GM18511 (cell line): ENCODE data around the gene FRS3.

ENCODE experiments used
- ATAC-seq: cut with Tn5 transposase; IDR thresholded peaks from one replicate; pipeline ENCODE4 v1.9.1; 2021; ENCODE audit warnings: mild to moderate bottlenecking, moderate library complexity; ENCODE audit not compliant: unreplicated experiment

Gene FRS3

DNA sequence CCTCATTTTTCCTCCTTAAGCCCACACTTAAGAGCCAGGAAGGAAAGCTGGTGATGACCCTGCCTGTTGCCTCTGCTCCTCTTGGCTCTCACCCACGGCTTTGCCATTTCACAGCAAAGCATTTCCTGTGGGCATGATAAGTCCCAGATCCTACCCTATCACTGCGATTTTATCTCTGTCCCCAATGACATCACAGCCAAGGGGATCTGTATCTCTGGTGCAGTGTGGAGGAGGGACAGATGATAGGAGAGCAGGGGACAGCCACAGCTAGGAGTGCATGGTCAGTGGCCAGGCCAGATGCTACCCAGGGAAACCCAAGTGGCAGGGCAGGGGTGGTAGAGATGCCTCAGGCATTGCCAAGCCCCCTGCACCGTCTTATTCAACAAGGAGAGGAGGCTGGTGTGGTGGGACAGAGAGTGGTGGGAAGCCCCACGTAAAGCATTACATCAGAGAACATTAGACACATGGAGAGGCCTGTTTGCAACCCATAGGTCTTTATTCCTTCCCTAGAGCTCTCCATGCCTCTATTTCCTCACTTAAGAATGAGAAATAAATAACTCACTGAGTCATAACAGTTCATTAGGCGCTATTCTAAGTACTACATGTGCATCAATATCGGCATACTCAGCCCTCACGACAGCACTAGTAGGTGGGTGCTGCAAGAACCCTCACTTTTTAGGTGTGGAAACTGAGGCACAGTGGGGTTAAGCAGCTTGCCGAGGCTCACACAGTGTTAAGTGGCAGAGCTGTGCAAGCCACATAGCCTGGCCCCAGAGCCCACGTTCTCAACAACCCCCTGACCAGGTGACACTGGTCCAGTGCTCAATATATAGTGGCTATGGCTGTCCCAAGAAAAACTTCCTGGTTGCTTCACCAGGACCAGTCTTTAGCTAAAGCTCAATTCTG is 48.9 kb downstream of the FRS3 start:
- no peak for ATAC-seq

- ATAC-seq, result no peak
Measured at GRCh38 chr6:41729624-41730023, 50.1 kb downstream of the FRS3 start.

GRCh38 chr6:41728954-41729353 is 50.7 kb downstream of the FRS3 start:
- no peak for ATAC-seq

GRCh38 chr6:41728073-41728936 is 51.4 kb downstream of the FRS3 start:
- no peak for ATAC-seq

- no peak for ATAC-seq
Measured at GRCh38 chr6:41727705-41728072, 52.0 kb downstream of the FRS3 start.

- ATAC-seq, result no peak
Measured at GRCh38 chr6:41726876-41727275, 52.8 kb downstream of the FRS3 start.

DNA sequence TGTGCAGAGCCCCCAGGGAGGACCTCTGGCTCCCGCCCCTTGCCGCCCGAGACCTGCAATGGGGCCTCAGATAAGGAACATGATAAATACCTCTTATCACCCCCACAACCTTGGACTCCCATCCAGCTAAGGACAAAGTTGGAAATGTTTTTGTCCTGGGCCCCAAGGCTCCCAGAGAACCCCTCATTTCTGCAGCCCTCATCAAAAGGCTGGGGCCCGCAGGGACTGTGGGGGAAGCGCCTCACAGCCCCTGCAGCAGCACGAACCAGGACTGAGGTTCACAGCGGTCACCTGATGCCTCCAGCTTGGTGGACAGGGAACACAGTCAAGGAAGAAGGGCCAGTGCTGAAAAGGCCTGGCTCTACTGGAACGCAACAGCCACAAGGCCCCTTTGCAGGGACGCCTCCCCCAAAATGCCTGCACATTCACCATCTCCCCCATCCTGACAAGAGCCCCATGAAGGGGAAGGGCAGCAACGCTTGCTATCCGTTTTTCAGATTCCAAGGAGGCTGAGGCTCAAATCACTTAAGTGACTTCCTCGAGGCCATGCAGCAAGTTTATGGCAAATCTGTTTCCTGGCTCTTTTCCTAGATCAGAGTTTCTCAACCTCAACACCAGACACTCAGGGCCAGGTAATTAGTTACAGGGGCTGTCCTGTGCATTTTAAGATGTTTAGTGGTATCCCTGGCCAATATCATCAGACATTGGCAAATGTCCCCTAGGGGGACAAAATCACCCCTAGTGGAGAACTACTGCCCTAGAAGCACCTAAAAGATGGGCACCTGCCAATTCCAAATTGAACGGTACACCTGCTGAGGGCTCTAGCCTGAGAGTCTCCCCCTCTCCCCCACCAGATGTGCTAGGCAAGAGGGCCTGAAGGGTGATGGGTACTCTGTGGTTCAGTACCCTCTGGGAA is 54.9 kb downstream of the FRS3 start:
- ATAC-seq, result no peak

DNA sequence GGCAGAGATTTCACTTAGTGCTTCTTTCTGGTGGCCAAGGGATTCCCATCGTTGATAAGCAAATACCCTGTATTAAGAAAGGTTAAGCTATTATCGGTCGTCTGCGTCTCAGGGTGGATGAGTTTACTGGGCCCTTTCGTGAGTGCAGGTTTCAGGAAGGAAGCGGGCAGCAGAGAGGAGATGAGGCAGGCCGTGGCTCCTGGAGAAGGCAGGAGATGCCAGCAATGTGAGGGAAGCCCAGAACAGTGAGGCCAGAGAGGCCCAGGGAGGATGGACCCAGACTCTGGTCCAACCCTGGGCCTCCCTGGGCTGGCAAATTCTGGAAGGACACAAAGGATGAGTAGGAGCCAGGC is 55.5 kb downstream of the FRS3 start:
- ATAC-seq, result no peak

DNA sequence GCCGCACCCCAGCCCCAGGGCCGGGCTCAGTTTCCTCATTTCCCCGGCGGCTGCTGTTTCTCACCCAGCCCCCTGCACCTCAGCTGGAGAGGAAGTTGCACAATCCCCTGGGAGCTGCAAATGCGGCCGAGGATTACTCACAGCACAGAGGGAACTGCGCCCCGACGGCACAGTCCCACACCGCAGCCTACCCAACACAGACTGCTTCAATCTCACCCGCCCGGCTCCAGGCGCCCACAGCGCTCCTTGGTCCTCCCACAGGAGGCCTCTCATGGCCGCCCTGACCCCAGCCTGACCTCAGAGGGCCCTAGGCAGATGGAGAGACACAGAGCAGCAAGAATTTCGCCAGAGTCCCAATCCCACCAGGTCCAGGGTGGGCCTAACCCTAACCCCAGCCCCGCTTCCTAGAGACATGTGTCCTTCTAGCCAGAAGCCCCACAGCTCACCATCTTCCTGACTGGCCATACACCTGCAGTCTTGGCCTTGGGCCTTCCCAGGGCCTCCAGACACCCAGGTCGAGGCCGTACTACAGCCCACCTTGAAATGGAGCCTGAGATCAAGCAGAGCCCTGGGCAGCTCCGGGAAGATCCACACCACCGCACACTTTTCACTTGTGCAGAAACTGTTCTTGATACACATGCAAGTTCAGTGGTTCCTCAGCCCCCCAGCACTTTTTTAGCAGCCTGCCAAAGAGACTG is 56.0 kb downstream of the FRS3 start:
- ATAC-seq, result peak; percentile 72

DNA sequence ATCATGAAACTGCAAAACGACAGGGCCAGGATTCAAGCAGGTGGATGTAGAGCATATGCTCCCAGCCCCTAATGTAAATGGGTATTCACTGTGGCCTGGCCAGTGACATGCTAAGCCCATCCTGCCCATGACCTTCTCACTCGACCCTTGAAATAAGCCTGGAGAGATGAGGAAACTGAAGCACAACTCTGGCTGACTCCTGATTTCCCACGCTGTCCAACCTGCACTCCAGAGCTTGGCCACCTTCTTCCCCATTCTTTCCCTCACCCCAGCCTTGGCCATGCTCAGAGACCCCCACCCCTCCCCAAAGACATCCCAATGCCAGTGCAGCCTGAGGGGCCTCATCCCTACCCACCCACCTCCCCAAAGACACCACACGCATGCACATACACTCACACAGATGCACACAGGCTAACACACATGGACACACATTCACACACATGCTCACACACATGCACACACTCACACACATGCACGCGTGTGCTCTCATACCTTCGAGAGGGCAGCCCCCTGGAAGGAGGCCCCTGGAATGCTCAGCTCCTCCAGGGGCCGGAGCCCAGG is 56.7 kb downstream of the FRS3 start:
- ATAC-seq, result peak; percentile 16

DNA sequence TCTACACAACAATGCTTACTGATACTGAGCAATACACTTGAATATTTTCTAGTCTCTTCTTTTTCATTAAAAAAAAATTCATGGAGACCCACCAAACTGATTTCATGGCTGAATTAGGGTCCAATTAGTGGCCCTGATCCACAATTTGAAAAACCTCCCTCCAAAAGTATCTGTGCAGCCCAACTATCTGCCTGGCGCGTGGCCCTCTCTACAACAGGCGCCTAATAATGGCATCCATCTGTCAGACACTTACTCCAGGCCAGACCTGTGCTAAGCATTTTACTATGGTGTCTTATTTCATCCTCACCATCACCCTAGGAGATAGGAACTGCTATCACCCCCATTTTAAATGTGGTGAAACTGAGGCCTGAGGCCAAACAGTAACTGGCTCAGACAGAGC is 58.3 kb downstream of the FRS3 start:
- ATAC-seq, result no peak

DNA sequence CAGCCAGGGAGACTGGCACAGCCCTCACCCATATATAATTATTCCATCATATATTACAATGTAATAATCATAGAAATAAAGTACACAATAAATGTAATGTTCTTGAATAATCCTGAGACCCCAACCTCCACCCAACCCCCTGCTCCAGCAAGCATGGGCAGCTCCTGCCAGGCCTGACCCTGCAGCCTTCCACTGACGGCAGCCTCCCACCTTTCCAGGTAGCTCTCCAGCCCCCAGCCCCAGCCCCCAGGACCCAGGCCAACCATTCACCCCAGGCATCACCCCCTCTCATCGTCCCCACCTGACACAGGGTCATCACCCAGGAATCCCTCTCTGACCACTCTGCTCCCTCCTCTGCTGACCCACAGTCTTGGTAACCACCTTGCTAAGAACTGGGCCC is 58.9 kb downstream of the FRS3 start:
- no peak for ATAC-seq

DNA sequence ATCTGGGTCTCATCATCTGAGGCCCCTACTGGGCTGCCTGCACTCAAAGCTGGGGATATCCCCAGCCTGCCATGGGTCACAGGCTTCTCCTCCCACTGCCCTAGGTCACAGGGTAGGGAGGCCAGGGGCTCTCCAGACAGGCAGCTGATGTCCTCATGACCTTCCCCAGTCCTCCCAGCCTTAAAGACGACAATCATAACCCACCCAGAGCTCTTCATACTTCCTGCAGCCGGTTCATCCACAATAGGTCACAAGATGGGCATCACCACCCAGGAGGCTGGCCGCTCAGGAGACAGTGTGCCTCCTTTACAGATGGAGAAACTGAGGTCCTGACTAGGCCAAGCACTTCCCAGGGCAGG is 59.5 kb downstream of the FRS3 start:
- no peak for ATAC-seq
